ENCODE results near the gene SLFN5.

Gene SLFN5

GRCh38 chr17:35322749-35323148 lies 79.9 kb downstream of the SLFN5 start:
- no peaks in the 10 kb centered on the region for H3K4me1 Mint-ChIP-seq
- H3K4me3 Mint-ChIP-seq, result no peak overlapping the region
- H3K27ac Mint-ChIP-seq, result no peak overlapping the region
- no peaks in the 10 kb centered on the region for H3K27me3 Mint-ChIP-seq
- no peak for DNase-seq
- peaks cover 37% of the 10 kb centered on the region for H3K36me3 Mint-ChIP-seq (ENCODE audit: low read depth)
- H3K9me3 Mint-ChIP-seq, result peaks cover 22% of the 10 kb centered on the region
- ATAC-seq, result no peak
